Gastrocnemius medialis (tissue), 4 donors: ENCODE data around the gene ZC3H4.
"Not testable (repeated sequence)": the region's sequence is repeated elsewhere in the genome, so short reads cannot be mapped to it uniquely, and the experiment has no call there.

ENCODE experiments used
- POLR2A ChIP-seq, 2 donors: fragments of 450-650 bp; IDR thresholded peaks; one replicate each; pipeline ENCODE4 v1.6.1; 2017; ENCODE audit warnings: antibody characterized with exemption in 2 of 2, mild to moderate bottlenecking in 2 of 2, moderate library complexity in 2 of 2
- TF ChIP-seq, protein P1 (sequence below), 5 experiments: fragments of 450-650 bp in 3 of 5; fragments of 200-600 bp in 2 of 5; sonication (generic) in 2 of 5; IDR thresholded peaks in 4 of 5; conservative IDR thresholded peaks in 1 of 5; 1 replicate in 4 of 5; 2 replicates in 1 of 5; pipeline ENCODE4 v1.5.1; 2016 to 2019; ENCODE audit warnings: antibody characterized with exemption in 5 of 5, mild to moderate bottlenecking in 3 of 5, moderate library complexity in 3 of 5

- TF ChIP-seq, protein P1, sequence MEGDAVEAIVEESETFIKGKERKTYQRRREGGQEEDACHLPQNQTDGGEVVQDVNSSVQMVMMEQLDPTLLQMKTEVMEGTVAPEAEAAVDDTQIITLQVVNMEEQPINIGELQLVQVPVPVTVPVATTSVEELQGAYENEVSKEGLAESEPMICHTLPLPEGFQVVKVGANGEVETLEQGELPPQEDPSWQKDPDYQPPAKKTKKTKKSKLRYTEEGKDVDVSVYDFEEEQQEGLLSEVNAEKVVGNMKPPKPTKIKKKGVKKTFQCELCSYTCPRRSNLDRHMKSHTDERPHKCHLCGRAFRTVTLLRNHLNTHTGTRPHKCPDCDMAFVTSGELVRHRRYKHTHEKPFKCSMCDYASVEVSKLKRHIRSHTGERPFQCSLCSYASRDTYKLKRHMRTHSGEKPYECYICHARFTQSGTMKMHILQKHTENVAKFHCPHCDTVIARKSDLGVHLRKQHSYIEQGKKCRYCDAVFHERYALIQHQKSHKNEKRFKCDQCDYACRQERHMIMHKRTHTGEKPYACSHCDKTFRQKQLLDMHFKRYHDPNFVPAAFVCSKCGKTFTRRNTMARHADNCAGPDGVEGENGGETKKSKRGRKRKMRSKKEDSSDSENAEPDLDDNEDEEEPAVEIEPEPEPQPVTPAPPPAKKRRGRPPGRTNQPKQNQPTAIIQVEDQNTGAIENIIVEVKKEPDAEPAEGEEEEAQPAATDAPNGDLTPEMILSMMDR (IDR thresholded peaks at IDR 0.05 in 4 of 5, conservative IDR thresholded peaks at IDR 0.05 in 1 of 5) = not testable (repeated sequence)
- not testable (repeated sequence) for TF ChIP-seq POLR2A (IDR thresholded peaks at IDR 0.05)
Measured at GRCh38 chr19:47050562-47050961, 63.0 kb downstream of the ZC3H4 start.
